HEK293 (cell line): ENCODE data around the gene JAZF1.

Experiments
- CTCF ChIA-PET: fragments of 350-600 bp; formaldehyde crosslinking; extraction: SDS; loops from one replicate; lab custom pipeline; 2021; ENCODE audit warnings: antibody characterized with exemption; lab: Yijun Ruan, JAX
- POLR2A ChIA-PET: fragments of 300-600 bp; formaldehyde crosslinking; extraction: SDS; loops from one replicate; lab custom pipeline; 2020; ENCODE audit warnings: antibody characterized with exemption, inconsistent platforms; lab: Yijun Ruan, JAX
- H3K27ac ChIP-seq: fragments of 200-500 bp; sonication (Bioruptor generic); 2 replicates; pipeline ENCODE4 v1.5.1; 2014; ENCODE audit warnings: low read depth, low read length, control low read depth, inconsistent platforms; ENCODE audit errors: extremely low read depth
- H3K36me3 ChIP-seq, 2 experiments: fragments of 200-500 bp in 1 of 2; sonication (Bioruptor generic) in 1 of 2; 1 replicate in 1 of 2; 2 replicates in 1 of 2; pipeline ENCODE4 v1.5.1; 2014 to 2017; ENCODE audit warnings: inconsistent platforms in 2 of 2, low read length in 2 of 2; ENCODE audit not compliant: control insufficient read depth in 2 of 2, insufficient read depth in 1 of 2
- H3K4me1 ChIP-seq: fragments of 200-500 bp; sonication (Bioruptor generic); 2 replicates; pipeline ENCODE4 v1.5.1; 2014; ENCODE audit warnings: mild to moderate bottlenecking, low read length, inconsistent platforms; ENCODE audit not compliant: control insufficient read depth, insufficient read depth
- H3K4me3 ChIP-seq: 2 replicates; pipeline ENCODE4 v1.5.1; 2011; ENCODE audit warnings: low read depth, mild to moderate bottlenecking, control low read depth, low read length, moderate library complexity
- H3K9me3 ChIP-seq: fragments of 200-500 bp; sonication (Bioruptor generic); 2 replicates; pipeline ENCODE4 v1.5.1; 2014; ENCODE audit warnings: low read depth, low read length, inconsistent platforms; ENCODE audit not compliant: control insufficient read depth, insufficient read depth
- AEBP2 ChIP-seq: fragments of 450-650 bp; formaldehyde crosslinking; IDR thresholded peaks from 2 replicates; pipeline ENCODE4 v1.5.1; 2016; ENCODE audit warnings: missing biosample characterization, missing genetic modification characterization, borderline replicate concordance
- ATF2 ChIP-seq: fragments of 450-650 bp; formaldehyde crosslinking; IDR thresholded peaks from 2 replicates; pipeline ENCODE4 v1.5.1; 2016; ENCODE audit warnings: missing biosample characterization, missing genetic modification characterization, low read depth
- KLF7 ChIP-seq: fragments of 450-650 bp; formaldehyde crosslinking; IDR thresholded peaks from 2 replicates; pipeline ENCODE4 v1.5.1; 2016; ENCODE audit warnings: missing biosample characterization, missing genetic modification characterization, borderline replicate concordance
- OSR2 ChIP-seq: fragments of 450-650 bp; formaldehyde crosslinking; IDR thresholded peaks from 2 replicates; pipeline ENCODE4 v1.5.1; 2016; ENCODE audit warnings: missing biosample characterization, missing genetic modification characterization
- PRDM6 ChIP-seq: fragments of 450-650 bp; formaldehyde crosslinking; IDR thresholded peaks from 2 replicates; pipeline ENCODE4 v1.5.1; 2017; ENCODE audit warnings: missing biosample characterization, missing genetic modification characterization
- SP7 ChIP-seq: fragments of 450-650 bp; formaldehyde crosslinking; IDR thresholded peaks from 2 replicates; pipeline ENCODE4 v1.5.1; 2016; ENCODE audit warnings: missing biosample characterization, missing genetic modification characterization
- ZNF10 ChIP-seq: fragments of 450-650 bp; formaldehyde crosslinking; IDR thresholded peaks from 2 replicates; pipeline ENCODE4 v1.5.1; 2017; ENCODE audit warnings: missing biosample characterization, missing genetic modification characterization
- ZNF121 ChIP-seq: fragments of 450-650 bp; formaldehyde crosslinking; IDR thresholded peaks from 2 replicates; pipeline ENCODE4 v1.5.1; 2016; ENCODE audit warnings: missing biosample characterization, missing genetic modification characterization
- ZNF19 ChIP-seq: fragments of 450-650 bp; formaldehyde crosslinking; IDR thresholded peaks from 2 replicates; pipeline ENCODE4; 2016; ENCODE audit warnings: missing biosample characterization, missing genetic modification characterization, low read depth
- ZNF211 ChIP-seq: fragments of 450-650 bp; formaldehyde crosslinking; IDR thresholded peaks from 2 replicates; pipeline ENCODE4 v1.5.1; 2016; ENCODE audit warnings: low read depth, missing biosample characterization, missing genetic modification characterization
- ZNF214 ChIP-seq: fragments of 450-650 bp; formaldehyde crosslinking; IDR thresholded peaks from 2 replicates; pipeline ENCODE4 v1.5.1; 2017; ENCODE audit warnings: missing biosample characterization, mild to moderate bottlenecking, missing genetic modification characterization, borderline replicate concordance
- ZNF239 ChIP-seq: fragments of 450-650 bp; formaldehyde crosslinking; IDR thresholded peaks from 2 replicates; pipeline ENCODE4 v1.5.1; 2016; ENCODE audit warnings: missing biosample characterization, missing genetic modification characterization
- ZNF324 ChIP-seq: fragments of 450-650 bp; formaldehyde crosslinking; IDR thresholded peaks from 2 replicates; pipeline ENCODE4 v1.5.1; 2016; ENCODE audit warnings: missing biosample characterization, missing genetic modification characterization
- ZNF37A ChIP-seq: fragments of 450-650 bp; IDR thresholded peaks from 2 replicates; pipeline ENCODE4 v1.5.1; 2018; ENCODE audit warnings: missing biosample characterization, missing genetic modification characterization
- ZNF391 ChIP-seq: fragments of 450-650 bp; formaldehyde crosslinking; IDR thresholded peaks from 2 replicates; pipeline ENCODE4 v1.5.1; 2016; ENCODE audit warnings: low read depth, missing biosample characterization, missing genetic modification characterization, borderline replicate concordance
- ZNF449 ChIP-seq: fragments of 450-650 bp; formaldehyde crosslinking; IDR thresholded peaks from 2 replicates; pipeline ENCODE4 v1.5.1; 2017; ENCODE audit warnings: missing biosample characterization, mild to moderate bottlenecking, missing genetic modification characterization, moderate library complexity
- ZNF654 ChIP-seq: fragments of 450-650 bp; formaldehyde crosslinking; IDR thresholded peaks from 2 replicates; pipeline ENCODE4 v1.5.1; 2016; ENCODE audit warnings: low read depth, missing biosample characterization, missing genetic modification characterization
- ZNF670 ChIP-seq: fragments of 450-650 bp; formaldehyde crosslinking; IDR thresholded peaks from 2 replicates; pipeline ENCODE4 v1.5.1; 2016; ENCODE audit warnings: missing biosample characterization, missing genetic modification characterization, low read depth
- TF ChIP-seq, protein P1 (sequence below): fragments of 450-650 bp; formaldehyde crosslinking; IDR thresholded peaks from 2 replicates; pipeline ENCODE4 v1.5.1; 2016; ENCODE audit warnings: missing biosample characterization, missing genetic modification characterization, low read depth
- TF ChIP-seq, protein P2 (sequence below): fragments of 450-650 bp; formaldehyde crosslinking; IDR thresholded peaks from 2 replicates; pipeline ENCODE4 v1.5.0; 2017; ENCODE audit warnings: missing biosample characterization, missing genetic modification characterization, borderline replicate concordance

JAZF1 gene

DNA sequence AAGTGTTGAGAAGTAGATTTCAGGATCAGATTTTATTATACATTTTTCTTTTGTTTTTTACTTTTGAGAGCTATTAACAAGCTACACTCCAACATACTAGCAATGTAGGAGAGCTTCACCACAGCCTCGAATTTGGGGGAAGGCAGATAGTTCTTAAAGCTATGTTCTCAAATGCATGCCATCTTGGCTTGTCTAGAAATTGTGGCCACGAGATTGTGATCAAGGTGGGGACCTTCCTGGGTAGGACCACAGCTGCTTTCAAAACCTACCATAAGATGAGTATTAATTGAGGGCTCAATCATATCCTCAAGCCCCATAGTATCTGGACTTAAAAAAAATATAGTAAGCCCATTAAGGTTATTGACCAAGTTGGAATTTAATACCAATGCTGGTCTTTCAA, 27.9 kb upstream of the JAZF1 start:
- POLR2A ChIA-PET: no interaction called here
- no peaks in the 10 kb centered on the region for H3K4me1 ChIP-seq
- CTCF ChIA-PET: no interaction called here
- H3K4me3 ChIP-seq: no peak overlapping the region
- no peak overlapping the region for H3K27ac ChIP-seq
- H3K36me3 ChIP-seq: no peaks in the 10 kb centered on the region
- TF ChIP-seq ZNF654 (tag by site-specific recombination) (no peak), KLF7 (tag by site-specific recombination) (no peak), ZNF121 (tag by site-specific recombination) (no peak), ZNF37A (tag by site-specific recombination) (no peak), AEBP2 (tag by site-specific recombination) (no peak), ZNF10 (tag by site-specific recombination) (no peak), ZNF324 (tag by site-specific recombination) (no peak), ZNF449 (tag by site-specific recombination) (no peak), ATF2 (tag by site-specific recombination) (no peak), PRDM6 (tag by site-specific recombination) (no peak), SP7 (tag by site-specific recombination) (no peak), ZNF211 (tag by site-specific recombination) (no peak), ZNF670 (no peak), ZNF19 (tag by site-specific recombination) (no peak), ZNF239 (no peak), OSR2 (no peak), ZNF391 (tag by site-specific recombination) (no peak), ZNF214 (no peak)
- TF ChIP-seq, protein P1, sequence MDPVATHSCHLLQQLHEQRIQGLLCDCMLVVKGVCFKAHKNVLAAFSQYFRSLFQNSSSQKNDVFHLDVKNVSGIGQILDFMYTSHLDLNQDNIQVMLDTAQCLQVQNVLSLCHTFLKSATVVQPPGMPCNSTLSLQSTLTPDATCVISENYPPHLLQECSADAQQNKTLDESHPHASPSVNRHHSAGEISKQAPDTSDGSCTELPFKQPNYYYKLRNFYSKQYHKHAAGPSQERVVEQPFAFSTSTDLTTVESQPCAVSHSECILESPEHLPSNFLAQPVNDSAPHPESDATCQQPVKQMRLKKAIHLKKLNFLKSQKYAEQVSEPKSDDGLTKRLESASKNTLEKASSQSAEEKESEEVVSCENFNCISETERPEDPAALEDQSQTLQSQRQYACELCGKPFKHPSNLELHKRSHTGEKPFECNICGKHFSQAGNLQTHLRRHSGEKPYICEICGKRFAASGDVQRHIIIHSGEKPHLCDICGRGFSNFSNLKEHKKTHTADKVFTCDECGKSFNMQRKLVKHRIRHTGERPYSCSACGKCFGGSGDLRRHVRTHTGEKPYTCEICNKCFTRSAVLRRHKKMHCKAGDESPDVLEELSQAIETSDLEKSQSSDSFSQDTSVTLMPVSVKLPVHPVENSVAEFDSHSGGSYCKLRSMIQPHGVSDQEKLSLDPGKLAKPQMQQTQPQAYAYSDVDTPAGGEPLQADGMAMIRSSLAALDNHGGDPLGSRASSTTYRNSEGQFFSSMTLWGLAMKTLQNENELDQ (tag by site-specific recombination): no peak
- TF ChIP-seq, protein P2, sequence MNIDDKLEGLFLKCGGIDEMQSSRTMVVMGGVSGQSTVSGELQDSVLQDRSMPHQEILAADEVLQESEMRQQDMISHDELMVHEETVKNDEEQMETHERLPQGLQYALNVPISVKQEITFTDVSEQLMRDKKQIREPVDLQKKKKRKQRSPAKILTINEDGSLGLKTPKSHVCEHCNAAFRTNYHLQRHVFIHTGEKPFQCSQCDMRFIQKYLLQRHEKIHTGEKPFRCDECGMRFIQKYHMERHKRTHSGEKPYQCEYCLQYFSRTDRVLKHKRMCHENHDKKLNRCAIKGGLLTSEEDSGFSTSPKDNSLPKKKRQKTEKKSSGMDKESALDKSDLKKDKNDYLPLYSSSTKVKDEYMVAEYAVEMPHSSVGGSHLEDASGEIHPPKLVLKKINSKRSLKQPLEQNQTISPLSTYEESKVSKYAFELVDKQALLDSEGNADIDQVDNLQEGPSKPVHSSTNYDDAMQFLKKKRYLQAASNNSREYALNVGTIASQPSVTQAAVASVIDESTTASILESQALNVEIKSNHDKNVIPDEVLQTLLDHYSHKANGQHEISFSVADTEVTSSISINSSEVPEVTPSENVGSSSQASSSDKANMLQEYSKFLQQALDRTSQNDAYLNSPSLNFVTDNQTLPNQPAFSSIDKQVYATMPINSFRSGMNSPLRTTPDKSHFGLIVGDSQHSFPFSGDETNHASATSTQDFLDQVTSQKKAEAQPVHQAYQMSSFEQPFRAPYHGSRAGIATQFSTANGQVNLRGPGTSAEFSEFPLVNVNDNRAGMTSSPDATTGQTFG (tag by site-specific recombination): no peak
- no peaks in the 10 kb centered on the region for H3K9me3 ChIP-seq
